Stimulated activated CD4-positive, alpha-beta T cell treated with anti-CD3 and anti-CD28 coated beads, TNF-alpha, amount 100 ng/mL, for 24 hours (primary cell): ENCODE data around the gene CD2BP2.
"Not testable (repeated sequence)": the region's sequence is repeated elsewhere in the genome, so short reads cannot be mapped to it uniquely, and the experiment has no call there.

Experiments used
- DNase-seq, 3 experiments: peaks; one replicate each; pipeline ENCODE4 v3.0.0-alpha.2; 2020; ENCODE audit warnings: low read depth in 3 of 3

CD2BP2 gene

DNA sequence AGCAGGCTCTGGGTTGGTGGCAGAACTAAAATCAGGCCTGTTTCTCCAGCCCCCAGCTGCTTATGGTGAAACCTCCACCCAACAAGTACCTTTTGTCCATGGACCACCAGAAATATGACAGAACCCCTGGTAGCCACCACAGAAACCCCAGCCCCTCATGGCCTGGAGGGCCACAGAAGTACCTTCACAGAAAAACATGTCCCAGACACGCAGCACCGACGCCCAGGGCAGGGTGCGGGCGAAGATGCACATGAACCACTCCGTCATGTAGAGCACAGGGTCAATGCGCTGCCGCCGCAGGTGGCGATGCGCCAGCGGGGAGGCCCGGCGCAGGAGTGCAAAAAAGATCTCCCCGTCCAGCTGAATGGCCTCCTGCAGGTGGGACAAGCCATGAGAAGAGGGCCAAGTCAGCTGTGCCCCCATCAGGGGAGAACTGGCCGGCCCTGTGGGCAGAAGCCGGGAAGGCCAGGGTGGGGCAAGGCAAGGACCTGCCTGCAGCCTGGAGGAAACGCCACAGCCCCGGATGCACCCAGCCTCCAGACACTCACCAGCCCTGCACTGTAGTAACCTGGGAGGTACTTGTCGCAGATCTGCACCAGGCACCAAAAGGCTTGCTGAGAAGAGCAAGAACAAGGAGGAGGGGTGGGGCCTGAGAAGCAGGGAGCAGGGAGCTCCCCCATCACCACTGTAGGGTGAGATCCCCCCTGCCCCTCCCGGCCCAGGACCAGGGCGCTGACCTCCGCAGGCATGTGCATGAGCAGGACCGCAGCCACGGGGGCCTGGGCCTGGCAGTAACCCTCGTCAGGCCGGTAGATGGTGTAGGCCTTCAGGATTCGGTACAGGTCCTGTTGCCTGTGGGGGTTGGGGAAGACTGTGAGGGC lies 4.1 kb upstream of the CD2BP2 start:
- no peak for DNase-seq

DNA sequence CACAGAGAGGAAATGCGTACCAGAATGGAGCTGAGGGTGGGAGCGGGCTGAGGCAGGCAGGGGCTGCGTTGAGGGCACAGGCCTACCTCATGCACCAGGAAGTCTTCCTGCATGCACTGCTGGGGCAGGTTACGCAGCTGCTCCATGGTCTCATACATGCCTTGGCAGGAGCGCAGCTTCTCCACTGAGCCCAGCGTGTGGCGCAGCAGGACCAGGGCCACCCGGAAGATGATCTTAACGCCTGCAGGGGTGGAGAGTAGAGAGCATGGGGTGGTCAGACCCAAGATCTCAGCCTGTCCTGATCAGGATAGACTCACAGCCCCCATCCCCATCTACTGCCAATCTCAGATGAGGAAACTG lies 3.4 kb upstream of the CD2BP2 start:
- DNase-seq, result no peak

DNA sequence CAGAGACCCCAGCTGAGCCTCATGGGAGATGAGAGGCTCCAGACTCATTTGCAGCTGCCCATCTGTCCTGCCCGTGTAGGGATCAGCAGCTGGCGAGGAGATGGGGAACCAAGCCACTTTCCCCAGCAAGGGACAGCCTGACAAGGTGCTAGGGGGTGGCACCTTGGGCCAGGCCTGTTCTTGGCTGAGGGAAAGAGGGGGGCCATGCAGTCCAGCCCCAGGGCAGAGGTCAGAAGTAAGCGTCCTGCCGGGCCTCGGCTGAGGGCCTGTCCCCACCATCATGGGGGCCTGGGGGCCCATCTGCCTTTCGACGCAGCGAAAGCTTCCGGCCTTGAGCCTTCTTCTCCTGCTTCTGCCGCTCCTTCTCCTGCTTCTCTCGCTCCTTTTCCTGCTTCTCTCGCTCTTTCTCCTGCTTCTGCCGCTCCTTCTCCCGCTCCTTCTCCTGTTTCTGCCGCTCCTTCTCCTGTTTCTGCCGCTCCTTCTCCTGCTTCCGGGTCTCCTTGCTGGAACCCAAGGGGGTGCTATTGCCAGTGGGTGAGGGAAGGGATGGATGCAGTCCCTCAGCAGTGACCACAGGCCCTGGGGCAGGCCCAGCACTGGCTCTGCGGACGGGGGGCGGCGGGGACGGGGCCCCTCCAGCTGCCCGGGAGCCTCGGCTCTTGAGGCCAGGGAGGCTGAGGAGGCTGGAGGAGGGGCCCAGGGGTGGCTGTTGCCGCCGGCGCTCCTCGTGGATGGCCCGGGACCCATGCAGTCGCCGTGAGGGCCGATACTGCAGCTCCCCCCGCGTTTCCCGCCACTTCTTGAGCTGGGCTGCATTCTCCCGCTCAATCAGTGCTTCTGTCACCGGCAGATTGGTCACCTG lies 2.8 kb upstream of the CD2BP2 start:
- no peak for DNase-seq

DNA sequence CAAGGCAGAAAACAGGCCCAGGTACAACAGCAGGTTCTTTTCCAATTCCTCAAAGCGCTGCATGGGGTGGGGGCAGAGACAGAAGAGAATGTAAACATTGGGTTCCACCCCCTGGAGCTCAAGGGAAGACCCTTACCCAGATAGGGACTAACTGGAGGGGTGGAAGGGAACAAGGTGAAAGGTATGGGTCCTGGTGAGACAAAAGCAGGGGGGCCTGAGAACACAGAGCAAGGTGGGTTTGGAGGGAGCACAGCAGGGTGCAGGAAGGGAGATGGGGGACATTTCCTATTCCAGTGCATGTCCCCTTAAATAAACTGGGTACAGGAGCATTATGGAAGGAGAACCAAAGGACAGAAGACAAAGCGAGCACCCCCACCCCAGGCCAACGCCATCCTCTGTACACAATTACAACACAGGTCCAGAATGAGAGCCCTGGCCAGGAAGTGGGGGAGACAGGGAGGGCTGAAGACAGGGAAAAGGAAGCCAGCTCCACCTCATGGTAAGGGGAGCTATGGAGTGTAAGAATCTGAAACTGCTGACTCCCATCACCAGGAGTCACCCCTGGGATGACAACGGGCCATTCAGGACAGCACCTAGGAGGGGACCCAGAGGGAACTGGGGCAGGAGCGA lies 2.1 kb upstream of the CD2BP2 start:
- no peak for DNase-seq

DNA sequence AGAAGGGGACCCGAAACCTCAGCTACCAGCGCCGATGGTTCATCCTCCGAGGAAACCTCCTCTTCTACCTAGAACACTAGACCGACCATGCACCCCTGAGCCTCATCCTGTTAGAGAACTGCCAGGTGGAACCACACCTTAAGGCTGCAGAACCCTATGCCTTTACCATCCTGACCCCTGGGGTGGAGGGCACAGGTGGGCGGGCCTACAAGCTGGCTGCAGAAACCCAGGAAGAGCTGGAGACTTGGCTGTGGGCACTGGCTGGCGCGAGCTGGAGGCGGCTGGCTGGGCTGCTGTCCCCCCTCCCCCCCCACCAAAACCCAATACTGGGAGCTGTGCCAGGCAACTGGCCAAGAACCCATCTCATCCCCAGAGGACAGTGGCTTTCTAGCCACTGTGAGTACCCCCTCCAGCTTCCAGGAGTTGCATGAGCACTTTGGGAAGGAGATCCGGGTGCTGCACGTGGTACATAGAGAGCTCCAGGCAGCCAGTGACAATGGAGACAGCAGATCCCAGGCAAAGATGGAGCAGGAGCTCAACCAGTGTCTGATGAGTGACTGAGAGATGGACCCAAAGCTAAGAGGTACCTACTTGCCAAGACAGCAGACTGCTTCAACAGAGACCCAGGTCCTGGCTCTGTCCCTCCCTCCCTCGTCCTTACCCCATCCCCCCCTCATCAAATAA lies 1.4 kb upstream of the CD2BP2 start:
- no peak for DNase-seq

DNA sequence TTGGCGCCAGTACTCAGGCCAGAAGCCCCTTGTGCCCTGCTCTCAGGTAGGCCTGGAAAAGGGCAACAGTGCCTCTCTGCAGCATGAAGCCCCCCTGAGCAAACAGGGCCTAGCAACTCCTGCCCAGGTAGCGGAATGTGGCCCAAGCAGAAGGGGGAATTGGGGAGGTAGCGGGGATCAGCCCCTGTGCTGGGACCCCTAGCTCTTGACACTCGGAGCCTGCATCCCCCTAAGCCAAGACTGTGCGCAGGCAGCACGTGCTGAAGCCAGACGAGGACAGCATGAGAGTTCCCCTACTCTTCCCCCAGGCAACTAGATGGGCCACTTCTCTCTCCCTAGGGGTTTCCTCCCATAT lies 823 bp upstream of the CD2BP2 start:
- DNase-seq, result no peak

DNA sequence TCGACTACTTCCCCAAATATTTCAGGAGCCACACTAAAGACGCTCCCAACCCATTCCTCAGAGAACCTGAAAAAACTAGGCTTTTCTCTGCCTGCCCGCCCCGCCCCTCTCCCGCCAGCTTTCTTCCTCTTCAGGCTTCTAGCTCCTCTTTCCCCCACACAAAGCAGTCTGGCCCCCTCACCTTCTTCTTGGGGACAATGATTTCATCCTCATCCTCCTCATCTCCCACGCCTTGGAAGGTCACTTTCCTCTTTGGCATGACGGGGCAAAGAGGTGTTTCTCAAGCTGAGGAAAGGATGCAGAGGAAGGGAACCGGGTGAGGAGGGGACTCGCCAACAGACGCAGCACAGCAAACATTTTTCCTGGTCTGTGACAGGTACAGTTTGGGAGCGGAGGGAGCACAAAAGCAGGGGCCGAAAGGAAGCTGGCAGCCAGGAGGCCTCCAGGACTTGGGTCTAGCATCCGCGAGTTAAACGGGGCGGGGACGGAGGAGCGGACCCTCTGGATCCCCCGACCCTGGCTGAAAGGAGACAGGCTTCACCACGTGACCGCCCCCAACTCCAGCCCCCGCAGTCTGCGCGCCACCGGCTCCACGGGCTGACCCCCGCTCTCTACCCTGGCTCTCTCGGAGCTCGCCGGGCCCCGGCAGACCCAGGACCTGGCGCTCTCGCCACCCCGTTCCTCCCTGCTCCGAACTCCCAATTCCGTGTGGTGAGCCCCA lies 525 bp downstream of the CD2BP2 start:
- no peak for DNase-seq

DNA sequence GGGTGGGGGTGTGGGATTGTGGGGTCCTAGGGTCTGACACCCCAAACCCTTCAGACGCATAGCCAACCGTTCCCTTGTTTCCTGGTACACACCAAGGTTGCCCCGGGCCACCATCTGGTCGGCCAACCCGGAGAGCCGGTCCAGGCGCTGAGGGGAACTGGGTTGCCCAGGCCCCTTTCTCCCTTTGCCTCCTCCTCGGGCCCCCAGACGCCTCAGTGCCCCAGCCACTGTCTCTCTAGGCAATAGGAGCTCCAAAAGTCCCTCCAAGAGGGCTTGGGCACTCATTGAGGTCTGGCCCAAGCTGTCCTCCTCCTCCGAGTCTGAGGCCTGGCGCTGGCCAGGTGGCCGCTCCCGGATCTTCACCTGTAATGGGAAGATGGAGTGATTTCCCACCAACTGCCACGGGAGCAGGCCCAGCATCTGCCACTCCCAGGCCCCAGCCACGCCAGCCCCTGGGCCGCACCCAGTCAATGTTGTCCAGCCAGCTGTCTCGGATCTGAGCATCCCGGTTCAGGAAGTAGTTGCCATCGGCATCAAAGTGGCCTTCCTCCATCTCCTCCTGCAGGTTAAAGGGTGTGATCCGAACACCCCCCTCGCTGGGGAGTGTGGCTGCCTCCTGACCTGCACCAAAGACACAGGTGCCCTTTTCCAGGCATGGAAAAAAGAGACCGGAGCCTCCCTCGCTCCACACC lies 1.5 kb downstream of the CD2BP2 start:
- no peak for DNase-seq

DNA sequence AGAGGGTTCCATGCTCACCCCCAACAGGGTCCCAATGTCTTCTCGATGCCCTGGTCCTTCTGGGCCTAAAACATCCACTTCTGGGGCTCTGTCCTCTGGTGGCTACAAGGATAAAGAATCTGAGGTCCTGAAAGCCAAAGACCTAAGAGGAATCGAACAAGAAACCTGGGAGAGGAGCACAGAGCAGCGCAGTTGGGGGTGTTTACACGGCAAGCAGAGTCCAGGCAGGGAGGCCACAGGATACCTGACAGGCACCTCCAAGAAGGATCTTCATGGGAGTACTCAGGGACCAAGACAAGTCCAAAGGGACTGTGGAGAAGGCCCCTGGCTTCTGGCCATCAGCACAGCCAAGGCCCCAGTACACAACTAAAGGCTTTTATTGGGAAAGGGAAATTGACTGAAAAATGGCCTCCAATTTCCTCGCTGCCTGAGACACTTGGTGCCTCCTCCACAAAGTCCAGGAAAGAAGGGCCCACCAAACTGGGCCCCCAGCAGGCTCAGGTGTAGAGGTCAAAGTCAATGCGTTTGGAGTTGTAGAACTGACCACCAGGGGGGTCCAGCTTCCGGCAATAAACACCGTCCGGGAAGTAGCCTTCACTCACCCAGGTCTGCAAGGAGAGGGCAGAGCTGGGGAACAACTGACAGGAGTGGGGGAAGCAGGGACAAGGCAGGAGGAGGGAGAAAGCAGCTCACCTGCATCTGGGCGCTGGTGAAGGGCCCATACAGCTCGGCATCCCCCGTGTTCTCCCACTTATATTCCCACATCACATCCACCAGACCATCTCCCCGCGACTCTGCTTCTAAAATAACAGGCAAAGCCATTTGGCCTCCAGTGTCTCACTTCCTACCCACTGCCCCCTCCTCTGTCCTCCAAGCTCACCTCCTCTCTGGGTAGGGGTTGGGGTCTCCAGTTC lies 2.4 kb downstream of the CD2BP2 start:
- no peak for DNase-seq

DNA sequence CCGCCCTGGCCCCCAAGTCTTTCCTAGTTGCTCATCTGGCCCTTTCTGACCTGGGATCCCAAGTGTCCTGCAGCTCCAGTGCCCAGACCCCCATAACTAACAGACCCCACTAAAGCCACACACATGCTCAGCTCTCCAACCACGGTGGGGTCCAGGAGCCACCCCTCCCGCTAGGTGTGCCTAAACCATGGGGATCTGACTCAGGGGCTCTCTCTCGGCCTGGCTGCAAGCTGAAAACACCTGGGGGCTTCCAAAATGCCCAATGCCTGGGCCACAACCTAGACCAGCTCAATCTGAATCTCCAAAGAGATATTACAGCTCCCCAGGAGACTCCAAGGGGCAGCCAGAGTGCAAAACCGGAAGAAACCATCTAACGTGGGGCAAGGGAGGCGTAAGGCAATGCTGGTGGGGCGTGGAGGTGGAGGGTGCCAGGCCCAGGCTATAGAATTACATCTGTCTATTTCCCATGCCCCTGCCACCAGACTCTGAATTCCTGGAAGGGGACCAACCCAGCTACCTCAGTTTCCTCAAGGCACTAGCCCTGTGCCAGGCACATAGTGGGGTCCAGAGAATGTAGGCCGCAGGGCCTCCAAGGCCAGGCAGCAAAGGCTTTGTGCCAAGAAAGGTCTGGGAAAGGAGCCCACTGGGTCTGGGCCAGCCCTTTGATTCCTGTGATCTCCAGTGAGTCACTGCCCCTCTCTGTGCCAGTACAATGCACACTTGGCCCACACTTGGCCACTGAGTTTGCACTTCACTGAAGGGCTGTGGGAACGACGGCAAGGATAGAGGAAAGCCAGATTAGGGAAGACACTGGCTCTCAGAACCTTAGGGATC lies 3.3 kb downstream of the CD2BP2 start:
- DNase-seq, result no peak

DNA sequence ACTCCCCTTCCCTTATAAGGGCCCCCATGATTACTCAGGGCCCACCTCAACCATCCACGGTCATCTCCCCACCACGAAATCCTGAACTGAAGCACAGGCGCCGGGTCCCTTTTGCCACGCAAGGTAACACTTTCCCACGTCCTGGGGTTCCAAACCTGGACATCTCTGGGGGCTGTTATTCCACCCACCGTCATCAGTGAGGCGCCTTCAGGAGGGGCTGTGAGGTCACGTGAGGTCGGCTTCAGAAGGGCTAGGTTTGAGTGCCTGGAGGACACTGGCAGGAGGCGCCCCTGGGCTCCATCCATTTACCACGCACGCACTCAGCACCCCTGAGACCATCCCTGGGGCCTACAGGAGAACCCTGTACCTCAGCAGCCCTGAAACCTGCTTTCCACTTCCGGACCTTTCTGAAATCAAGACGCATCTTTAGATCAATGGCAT lies 4.1 kb downstream of the CD2BP2 start:
- DNase-seq, result no peak

DNA sequence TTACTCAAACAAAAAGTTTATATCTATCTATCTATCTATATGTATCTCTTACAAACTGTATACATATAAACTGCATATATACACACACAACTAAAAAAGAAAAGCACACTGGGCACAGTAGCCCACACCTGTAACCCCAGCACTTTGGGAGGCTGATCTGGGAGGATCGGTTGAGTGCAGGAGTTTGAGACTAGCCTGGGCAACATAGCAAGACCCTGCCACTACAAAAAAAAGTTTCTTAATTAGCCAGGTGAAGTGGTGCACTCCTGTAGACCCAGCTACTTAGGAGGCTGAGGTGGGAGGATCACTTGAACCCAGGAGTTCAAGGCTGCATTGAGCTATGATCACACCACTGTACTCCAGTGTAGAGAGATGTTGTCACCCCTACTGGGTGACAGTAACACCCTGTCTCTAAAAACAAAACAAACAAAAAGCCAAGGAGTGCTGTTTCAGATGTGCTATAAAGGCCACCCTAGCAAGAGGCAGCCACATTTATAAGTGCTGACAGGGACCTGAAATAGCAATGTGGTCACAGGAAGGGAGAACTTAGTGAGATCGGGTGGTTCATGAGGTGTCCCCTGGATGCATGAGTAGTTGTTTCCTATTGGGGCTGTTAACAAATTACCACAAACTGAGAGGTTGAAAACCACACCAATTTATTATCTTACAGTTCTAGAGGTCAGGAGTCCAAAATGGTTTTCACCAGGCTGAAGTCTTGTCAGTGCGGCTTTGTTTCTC lies 4.8 kb downstream of the CD2BP2 start:
- no peak for DNase-seq

DNA sequence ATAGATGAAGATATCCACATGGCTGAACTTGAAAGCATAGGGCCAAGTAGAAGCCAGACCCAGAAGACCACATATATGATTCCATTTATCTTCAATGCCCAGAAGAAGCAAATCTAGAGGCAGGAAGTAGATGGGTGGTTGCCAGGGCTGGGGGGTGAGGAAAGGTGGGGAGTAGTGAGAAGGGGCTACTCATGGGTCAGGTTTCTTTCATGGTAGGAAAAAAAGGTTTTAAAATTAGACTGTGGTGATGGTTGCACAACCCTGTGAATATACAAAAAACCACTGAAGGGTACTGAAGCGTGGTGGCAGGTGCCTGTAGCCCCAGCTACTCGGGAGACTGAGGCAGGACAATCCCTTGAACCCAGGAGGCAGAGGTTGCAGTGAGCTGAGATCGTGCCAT lies 5.4 kb downstream of the CD2BP2 start:
- no peak for DNase-seq

DNA sequence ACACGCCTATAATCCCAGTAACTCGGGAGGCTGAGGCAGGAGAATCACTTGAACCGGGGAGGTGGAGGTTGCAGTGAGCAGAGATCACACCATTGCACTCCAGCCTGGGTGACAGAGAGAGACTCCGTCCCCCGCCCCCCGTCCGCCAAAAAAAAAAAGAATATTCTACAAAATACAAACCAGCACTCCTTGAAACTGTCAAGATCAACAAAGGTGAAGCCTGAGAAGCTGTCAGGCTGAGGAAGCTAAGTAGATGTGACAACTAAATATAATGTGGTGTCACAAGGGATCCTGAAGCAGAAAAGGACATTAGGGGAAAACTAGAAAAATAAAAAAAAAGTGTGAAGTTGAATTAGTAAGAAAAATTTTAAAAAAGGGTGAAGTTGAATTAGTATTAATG lies 6.2 kb downstream of the CD2BP2 start:
- DNase-seq, result no peak

DNA sequence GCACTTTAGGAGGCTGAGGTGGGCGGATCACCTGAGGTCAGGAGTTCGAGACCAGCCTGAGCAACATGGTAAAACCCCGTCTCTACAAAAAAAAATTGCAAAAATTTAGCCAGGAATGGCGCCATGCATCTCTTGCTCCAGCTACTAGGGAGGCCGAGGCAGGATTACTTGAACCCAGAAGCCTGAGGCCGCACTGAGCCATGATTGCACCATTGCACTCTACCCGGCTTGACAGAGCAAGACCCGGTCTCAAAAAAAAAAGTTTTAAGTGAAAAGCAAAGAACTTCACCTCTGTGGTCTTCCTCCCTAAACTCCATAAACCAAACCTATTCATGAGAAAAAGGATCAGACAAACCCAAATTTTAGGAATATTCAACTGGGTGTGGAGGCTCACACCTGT lies 7.0 kb downstream of the CD2BP2 start:
- DNase-seq, result no peak

DNA sequence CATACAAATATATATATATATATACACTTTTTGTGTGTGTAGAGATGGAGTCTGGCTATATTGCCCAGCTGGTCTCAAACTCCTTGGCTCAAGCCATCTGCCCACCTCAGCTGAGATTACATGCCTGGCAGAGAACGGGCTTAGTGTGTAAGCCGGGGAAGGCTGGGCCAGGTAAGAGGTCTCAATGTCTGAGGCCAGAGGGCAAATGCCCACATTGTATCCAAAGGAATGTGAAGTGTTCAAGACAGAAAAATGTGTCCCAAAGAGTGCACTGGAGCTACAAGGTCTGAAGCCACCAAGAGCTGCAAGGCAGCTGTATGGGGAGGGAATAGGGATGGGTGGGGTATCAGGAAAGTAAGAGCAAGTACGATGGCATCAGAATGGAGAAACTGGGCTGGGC lies 8.8 kb downstream of the CD2BP2 start:
- DNase-seq, result no peak

DNA sequence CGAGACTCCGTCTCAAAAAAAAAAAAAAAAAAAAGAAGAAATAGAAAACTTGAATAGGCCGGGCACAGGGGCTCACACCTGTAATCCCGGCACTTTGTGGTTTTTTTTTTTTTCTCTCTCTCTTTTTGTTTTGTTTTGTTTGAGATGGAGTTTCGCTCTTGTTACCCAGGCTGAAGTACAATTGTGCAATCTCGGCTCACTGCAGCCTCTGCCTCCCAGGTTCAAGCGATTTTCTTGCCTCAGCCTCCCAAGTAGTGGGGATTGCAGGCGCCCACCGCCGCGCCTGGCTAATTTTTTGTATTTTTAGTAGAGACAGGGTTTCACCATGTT lies 11.7 kb downstream of the CD2BP2 start:
- not testable (repeated sequence) for DNase-seq
